Measurements from ENCODE around the gene DLG4.
A peak's percentile ranks its signal among the peaks of the same experiment; 100 is the strongest.
"Not testable (repeated sequence)": the region's sequence is repeated elsewhere in the genome, so short reads cannot be mapped to it uniquely, and the experiment has no call there.

DLG4 gene

GRCh38 chr17:7183433-7184090 lies 36.1 kb downstream of the DLG4 start:
- no peak for DNase-seq (ENCODE audit: low spot score)

- not testable (repeated sequence) for DNase-seq (ENCODE audit: low spot score)
Measured at GRCh38 chr17:7182101-7182500, 37.5 kb downstream of the DLG4 start.

- DNase-seq (ENCODE audit: low spot score) = no peak
Measured at GRCh38 chr17:7179317-7180254, 40.0 kb downstream of the DLG4 start, which contains the start of gene ASGR1. TSS of gene ASGR1 (minus strand) at chr17:7179370. CDS start at chr17:7178563, 807 bp downstream.

GRCh38 chr17:7178973-7179316 lies 40.7 kb downstream of the DLG4 start:
- no peak for DNase-seq (ENCODE audit: low spot score)

- no peak for DNase-seq (ENCODE audit: low spot score)
Measured at GRCh38 chr17:7177954-7178477, 41.6 kb downstream of the DLG4 start.

- DNase-seq (ENCODE audit: low spot score) = peak; percentile 87
Measured at GRCh38 chr17:7177191-7177953, 42.3 kb downstream of the DLG4 start.

GRCh38 chr17:7176841-7177190 lies 42.8 kb downstream of the DLG4 start:
- no peak for DNase-seq (ENCODE audit: low spot score)

- no peak for DNase-seq (ENCODE audit: low spot score)
Measured at GRCh38 chr17:7176107-7176840, 43.4 kb downstream of the DLG4 start.

- DNase-seq (ENCODE audit: low spot score) = no peak
Measured at GRCh38 chr17:7175330-7175733, 44.3 kb downstream of the DLG4 start.

GRCh38 chr17:7174603-7175326 lies 44.9 kb downstream of the DLG4 start:
- DNase-seq (ENCODE audit: low spot score) = no peak

GRCh38 chr17:7173687-7174602 lies 45.7 kb downstream of the DLG4 start:
- no peak for DNase-seq (ENCODE audit: low spot score)

- DNase-seq (ENCODE audit: low spot score) = not testable (repeated sequence)
Measured at GRCh38 chr17:7172522-7173191, 47.0 kb downstream of the DLG4 start.

GRCh38 chr17:7169565-7169908 lies 50.1 kb downstream of the DLG4 start:
- not testable (repeated sequence) for DNase-seq (ENCODE audit: low spot score)

GRCh38 chr17:7168841-7169564 lies 50.6 kb downstream of the DLG4 start:
- not testable (repeated sequence) for DNase-seq (ENCODE audit: low spot score)

GRCh38 chr17:7167832-7168231 lies 51.8 kb downstream of the DLG4 start:
- DNase-seq (ENCODE audit: low spot score) = peak; percentile 44

GRCh38 chr17:7166873-7167272 lies 52.8 kb downstream of the DLG4 start:
- DNase-seq (ENCODE audit: low spot score) = no peak

GRCh38 chr17:7159571-7159970 lies 60.1 kb downstream of the DLG4 start:
- not testable (repeated sequence) for DNase-seq (ENCODE audit: low spot score)

- DNase-seq (ENCODE audit: low spot score) = not testable (repeated sequence)
Measured at GRCh38 chr17:7158424-7158823, 61.2 kb downstream of the DLG4 start.

All from AG08395 (cell line).